ENCODE data around the gene PDAP1. TPM values are rescaled to one million over a fixed set of nuclear protein-coding genes. Genes with fewer than 3 reads are reported as not detected.

The PDAP1 gene
- total and polyA plus RNA-seq, 2 of the 13 experiments (the other 11 are each of a cell fraction or from before 2014, with no cell fraction given) = 13.0 to 100 TPM

DNA sequence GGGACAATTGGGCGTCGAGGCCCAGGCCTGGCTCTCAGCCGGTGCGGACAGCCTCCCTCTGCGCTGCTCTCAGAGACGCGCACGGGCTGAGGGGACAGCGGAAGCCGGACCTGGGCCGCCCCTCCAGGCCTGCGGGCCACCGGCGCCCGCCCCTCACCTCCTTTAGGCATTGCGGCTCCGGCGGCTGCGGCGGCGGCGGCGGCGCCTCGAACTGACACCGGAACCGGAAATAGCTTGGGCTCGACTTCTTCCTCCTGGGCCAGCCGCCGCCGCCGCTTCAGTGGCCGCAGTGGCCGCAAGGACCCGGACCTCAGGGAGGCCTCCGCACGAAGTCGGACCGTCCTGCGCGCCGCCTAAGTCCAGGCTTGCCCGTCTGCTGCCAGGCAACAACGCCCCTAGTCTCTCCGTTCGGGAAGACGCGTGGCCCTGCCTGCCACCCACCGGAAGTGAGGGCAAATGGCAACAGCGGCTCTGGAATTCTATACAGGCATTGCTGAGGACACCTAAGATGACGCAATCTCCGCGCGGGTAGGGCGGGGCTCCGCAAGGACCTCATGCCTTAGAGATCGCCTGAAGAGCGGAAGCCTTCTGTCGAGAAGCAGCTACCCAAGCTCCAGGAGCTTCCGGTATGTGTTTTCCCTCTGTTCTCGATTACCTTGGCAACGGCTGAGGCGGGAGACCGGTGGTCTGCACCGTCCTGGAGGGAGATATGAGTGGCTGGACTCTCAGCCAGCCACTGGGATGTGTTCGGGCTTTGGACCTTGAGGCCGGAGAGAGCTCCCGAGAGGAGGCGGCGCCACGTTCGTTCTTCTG, at the start of gene PDAP1, which contains the start of gene BUD31 (continued):
- TF ChIP-seq ZNF781 (CRISPR knock-in tag; IDR thresholded peaks at IDR 0.05; ENCODE audit: borderline replicate concordance, not compliant biosample characterization) (no peak), ZNF772 (CRISPR knock-in tag; IDR thresholded peaks at IDR 0.05) (0 out of 2 replicates have a peak, but pooled peaks have one; percentile 74), ZNF382 (CRISPR knock-in tag; IDR thresholded peaks at IDR 0.05; ENCODE audit: borderline replicate concordance) (no peak), TRIM24 (CRISPR knock-in tag; IDR thresholded peaks at IDR 0.05) (no peak), MATR3 (CRISPR knock-in tag; IDR thresholded peaks at IDR 0.05) (no peak), PAWR (CRISPR knock-in tag; IDR thresholded peaks at IDR 0.05; ENCODE audit: borderline replicate concordance) (no peak), ZIK1 (CRISPR knock-in tag; IDR thresholded peaks at IDR 0.05; ENCODE audit: borderline replicate concordance, low read depth) (peak; percentile 87; the same call in 1 of the 2 replicates), ZNF644 (CRISPR knock-in tag; IDR thresholded peaks at IDR 0.05; ENCODE audit: low read depth) (no peak), ZNF484 (CRISPR knock-in tag; IDR thresholded peaks at IDR 0.05; ENCODE audit: borderline replicate concordance, low read depth) (no peak), HDAC6 (IDR thresholded peaks at IDR 0.05; ENCODE audit: low read depth, low read length) (no peak), AHR (CRISPR knock-in tag; IDR thresholded peaks at IDR 0.05) (no peak; the same call in 1 of the 2 replicates), CHD4 (IDR thresholded peaks at IDR 0.05; ENCODE audit: borderline replicate concordance, low read length) (no peak), MTF2 (CRISPR knock-in tag; IDR thresholded peaks at IDR 0.05; ENCODE audit: borderline replicate concordance) (no peak), KMT2B (CRISPR knock-in tag; IDR thresholded peaks at IDR 0.05) (peak; percentile 94), FOXP1 (IDR thresholded peaks at IDR 0.05) (no peak), FOXP1 (CRISPR knock-in tag; IDR thresholded peaks at IDR 0.05) (no peak)
- TF ChIP-seq, protein P1, sequence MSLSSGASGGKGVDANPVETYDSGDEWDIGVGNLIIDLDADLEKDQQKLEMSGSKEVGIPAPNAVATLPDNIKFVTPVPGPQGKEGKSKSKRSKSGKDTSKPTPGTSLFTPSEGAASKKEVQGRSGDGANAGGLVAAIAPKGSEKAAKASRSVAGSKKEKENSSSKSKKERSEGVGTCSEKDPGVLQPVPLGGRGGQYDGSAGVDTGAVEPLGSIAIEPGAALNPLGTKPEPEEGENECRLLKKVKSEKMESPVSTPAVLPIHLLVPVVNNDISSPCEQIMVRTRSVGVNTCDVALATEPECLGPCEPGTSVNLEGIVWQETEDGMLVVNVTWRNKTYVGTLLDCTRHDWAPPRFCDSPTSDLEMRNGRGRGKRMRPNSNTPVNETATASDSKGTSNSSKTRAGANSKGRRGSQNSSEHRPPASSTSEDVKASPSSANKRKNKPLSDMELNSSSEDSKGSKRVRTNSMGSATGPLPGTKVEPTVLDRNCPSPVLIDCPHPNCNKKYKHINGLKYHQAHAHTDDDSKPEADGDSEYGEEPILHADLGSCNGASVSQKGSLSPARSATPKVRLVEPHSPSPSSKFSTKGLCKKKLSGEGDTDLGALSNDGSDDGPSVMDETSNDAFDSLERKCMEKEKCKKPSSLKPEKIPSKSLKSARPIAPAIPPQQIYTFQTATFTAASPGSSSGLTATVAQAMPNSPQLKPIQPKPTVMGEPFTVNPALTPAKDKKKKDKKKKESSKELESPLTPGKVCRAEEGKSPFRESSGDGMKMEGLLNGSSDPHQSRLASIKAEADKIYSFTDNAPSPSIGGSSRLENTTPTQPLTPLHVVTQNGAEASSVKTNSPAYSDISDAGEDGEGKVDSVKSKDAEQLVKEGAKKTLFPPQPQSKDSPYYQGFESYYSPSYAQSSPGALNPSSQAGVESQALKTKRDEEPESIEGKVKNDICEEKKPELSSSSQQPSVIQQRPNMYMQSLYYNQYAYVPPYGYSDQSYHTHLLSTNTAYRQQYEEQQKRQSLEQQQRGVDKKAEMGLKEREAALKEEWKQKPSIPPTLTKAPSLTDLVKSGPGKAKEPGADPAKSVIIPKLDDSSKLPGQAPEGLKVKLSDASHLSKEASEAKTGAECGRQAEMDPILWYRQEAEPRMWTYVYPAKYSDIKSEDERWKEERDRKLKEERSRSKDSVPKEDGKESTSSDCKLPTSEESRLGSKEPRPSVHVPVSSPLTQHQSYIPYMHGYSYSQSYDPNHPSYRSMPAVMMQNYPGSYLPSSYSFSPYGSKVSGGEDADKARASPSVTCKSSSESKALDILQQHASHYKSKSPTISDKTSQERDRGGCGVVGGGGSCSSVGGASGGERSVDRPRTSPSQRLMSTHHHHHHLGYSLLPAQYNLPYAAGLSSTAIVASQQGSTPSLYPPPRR (CRISPR knock-in tag; IDR thresholded peaks at IDR 0.05; ENCODE audit: borderline replicate concordance) = no peak; the same call in 1 of the 2 replicates
- TF ChIP-seq, protein P2, sequence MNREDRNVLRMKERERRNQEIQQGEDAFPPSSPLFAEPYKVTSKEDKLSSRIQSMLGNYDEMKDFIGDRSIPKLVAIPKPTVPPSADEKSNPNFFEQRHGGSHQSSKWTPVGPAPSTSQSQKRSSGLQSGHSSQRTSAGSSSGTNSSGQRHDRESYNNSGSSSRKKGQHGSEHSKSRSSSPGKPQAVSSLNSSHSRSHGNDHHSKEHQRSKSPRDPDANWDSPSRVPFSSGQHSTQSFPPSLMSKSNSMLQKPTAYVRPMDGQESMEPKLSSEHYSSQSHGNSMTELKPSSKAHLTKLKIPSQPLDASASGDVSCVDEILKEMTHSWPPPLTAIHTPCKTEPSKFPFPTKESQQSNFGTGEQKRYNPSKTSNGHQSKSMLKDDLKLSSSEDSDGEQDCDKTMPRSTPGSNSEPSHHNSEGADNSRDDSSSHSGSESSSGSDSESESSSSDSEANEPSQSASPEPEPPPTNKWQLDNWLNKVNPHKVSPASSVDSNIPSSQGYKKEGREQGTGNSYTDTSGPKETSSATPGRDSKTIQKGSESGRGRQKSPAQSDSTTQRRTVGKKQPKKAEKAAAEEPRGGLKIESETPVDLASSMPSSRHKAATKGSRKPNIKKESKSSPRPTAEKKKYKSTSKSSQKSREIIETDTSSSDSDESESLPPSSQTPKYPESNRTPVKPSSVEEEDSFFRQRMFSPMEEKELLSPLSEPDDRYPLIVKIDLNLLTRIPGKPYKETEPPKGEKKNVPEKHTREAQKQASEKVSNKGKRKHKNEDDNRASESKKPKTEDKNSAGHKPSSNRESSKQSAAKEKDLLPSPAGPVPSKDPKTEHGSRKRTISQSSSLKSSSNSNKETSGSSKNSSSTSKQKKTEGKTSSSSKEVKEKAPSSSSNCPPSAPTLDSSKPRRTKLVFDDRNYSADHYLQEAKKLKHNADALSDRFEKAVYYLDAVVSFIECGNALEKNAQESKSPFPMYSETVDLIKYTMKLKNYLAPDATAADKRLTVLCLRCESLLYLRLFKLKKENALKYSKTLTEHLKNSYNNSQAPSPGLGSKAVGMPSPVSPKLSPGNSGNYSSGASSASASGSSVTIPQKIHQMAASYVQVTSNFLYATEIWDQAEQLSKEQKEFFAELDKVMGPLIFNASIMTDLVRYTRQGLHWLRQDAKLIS (CRISPR knock-in tag; IDR thresholded peaks at IDR 0.05) = 0 out of 2 replicates have a peak, but pooled peaks have one; percentile 20
- TF ChIP-seq, protein P3, sequence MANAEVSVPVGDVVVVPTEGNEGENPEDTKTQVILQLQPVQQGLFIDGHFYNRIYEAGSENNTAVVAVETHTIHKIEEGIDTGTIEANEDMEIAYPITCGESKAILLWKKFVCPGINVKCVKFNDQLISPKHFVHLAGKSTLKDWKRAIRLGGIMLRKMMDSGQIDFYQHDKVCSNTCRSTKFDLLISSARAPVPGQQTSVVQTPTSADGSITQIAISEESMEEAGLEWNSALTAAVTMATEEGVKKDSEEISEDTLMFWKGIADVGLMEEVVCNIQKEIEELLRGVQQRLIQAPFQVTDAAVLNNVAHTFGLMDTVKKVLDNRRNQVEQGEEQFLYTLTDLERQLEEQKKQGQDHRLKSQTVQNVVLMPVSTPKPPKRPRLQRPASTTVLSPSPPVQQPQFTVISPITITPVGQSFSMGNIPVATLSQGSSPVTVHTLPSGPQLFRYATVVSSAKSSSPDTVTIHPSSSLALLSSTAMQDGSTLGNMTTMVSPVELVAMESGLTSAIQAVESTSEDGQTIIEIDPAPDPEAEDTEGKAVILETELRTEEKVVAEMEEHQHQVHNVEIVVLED (CRISPR knock-in tag; IDR thresholded peaks at IDR 0.05; ENCODE audit: borderline replicate concordance) = peak; percentile 87; the same call in 1 of the 2 replicates
